Measurements from ENCODE around the gene GRIK4.

GRIK4 gene

GRCh38 chr11:120708511-120709183 lies 197.1 kb downstream of the GRIK4 start:
- Histone ChIP-seq H3K4me1 (ENCODE audit: control insufficient read depth, low read length) (peaks cover 35% of the 10 kb centered on the region), H3K79me2 (ENCODE audit: control insufficient read depth, low read length) (no peaks in the 10 kb centered on the region), H3F3A (ENCODE audit: control insufficient read depth, insufficient read depth) (peaks cover 12% of the 10 kb centered on the region), H3K36me3 (ENCODE audit: control insufficient read depth, low read length) (peaks cover 7% of the 10 kb centered on the region; the same call in 1 of the 2 replicates), H3K9me3 (ENCODE audit: control insufficient read depth, insufficient read depth, low read length) (peaks cover 16% of the 10 kb centered on the region), H3K27ac (ENCODE audit: low read depth, low read length) (no peak overlapping the region), H3K4me3 (ENCODE audit: low read length) (no peak overlapping the region), H3K9me2 (replicated peaks; ENCODE audit: control insufficient read depth, low read length) (no peaks in the 10 kb centered on the region), H3K4me2 (ENCODE audit: low read length) (no peak overlapping the region), H4K20me1 (ENCODE audit: control insufficient read depth, insufficient read depth, low read depth, low read length) (no peaks in the 10 kb centered on the region), H3K27me3 (ENCODE audit: control insufficient read depth, low read length) (no peaks in the 10 kb centered on the region)
- no peak for TF ChIP-seq EZH2phosphoT487 (IDR thresholded peaks at IDR 0.05; ENCODE audit: borderline replicate concordance, low read length)
- TF ChIP-seq CTCF (IDR thresholded peaks at IDR 0.05; ENCODE audit: low read depth, low read length, poor library complexity, severe bottlenecking), result no peak

GRCh38 chr11:120709808-120710207 lies 198.3 kb downstream of the GRIK4 start:
- Histone ChIP-seq H3K4me2 (ENCODE audit: low read length) (no peak overlapping the region), H4K20me1 (ENCODE audit: control insufficient read depth, insufficient read depth, low read depth, low read length) (no peaks in the 10 kb centered on the region), H3K79me2 (ENCODE audit: control insufficient read depth, low read length) (no peaks in the 10 kb centered on the region), H3K4me1 (ENCODE audit: control insufficient read depth, low read length) (peaks cover 35% of the 10 kb centered on the region), H3K27ac (ENCODE audit: low read depth, low read length) (no peak overlapping the region), H3K36me3 (ENCODE audit: control insufficient read depth, low read length) (peaks cover 2% of the 10 kb centered on the region; the same call in 1 of the 2 replicates), H3K9me3 (ENCODE audit: control insufficient read depth, insufficient read depth, low read length) (peaks cover 14% of the 10 kb centered on the region), H3K4me3 (ENCODE audit: low read length) (no peak overlapping the region), H3K9me2 (replicated peaks; ENCODE audit: control insufficient read depth, low read length) (no peaks in the 10 kb centered on the region), H3K27me3 (ENCODE audit: control insufficient read depth, low read length) (no peaks in the 10 kb centered on the region), H3F3A (ENCODE audit: control insufficient read depth, insufficient read depth) (0 out of 2 replicates have a peak, but pooled peaks cover 2% of the 10 kb centered on the region)
- no peak for TF ChIP-seq CTCF (IDR thresholded peaks at IDR 0.05; ENCODE audit: low read depth, low read length, poor library complexity, severe bottlenecking)
- no peak for TF ChIP-seq EZH2phosphoT487 (IDR thresholded peaks at IDR 0.05; ENCODE audit: borderline replicate concordance, low read length)

- no peaks in the 10 kb centered on the region for H3K79me2 ChIP-seq (ENCODE audit: control insufficient read depth, low read length)
- H3K4me3 ChIP-seq (ENCODE audit: low read length), result no peak overlapping the region
- no peaks in the 10 kb centered on the region for H3K9me2 ChIP-seq (replicated peaks; ENCODE audit: control insufficient read depth, low read length)
- H3K9me3 ChIP-seq (ENCODE audit: control insufficient read depth, insufficient read depth, low read length), result peaks cover 6% of the 10 kb centered on the region; the same call in 1 of the 2 replicates
- no peaks in the 10 kb centered on the region for H3K36me3 ChIP-seq (ENCODE audit: control insufficient read depth, low read length)
- H4K20me1 ChIP-seq (ENCODE audit: control insufficient read depth, insufficient read depth, low read depth, low read length), result no peaks in the 10 kb centered on the region
- no peak overlapping the region for H3K4me2 ChIP-seq (ENCODE audit: low read length)
- TF ChIP-seq EZH2phosphoT487 (IDR thresholded peaks at IDR 0.05; ENCODE audit: borderline replicate concordance, low read length), result no peak
- H3K4me1 ChIP-seq (ENCODE audit: control insufficient read depth, low read length), result peaks cover 36% of the 10 kb centered on the region
- no peaks in the 10 kb centered on the region for H3F3A ChIP-seq (ENCODE audit: control insufficient read depth, insufficient read depth)
- H3K27ac ChIP-seq (ENCODE audit: low read depth, low read length), result no peak overlapping the region
- no peaks in the 10 kb centered on the region for H3K27me3 ChIP-seq (ENCODE audit: control insufficient read depth, low read length)
Observed at GRCh38 chr11:120710354-120711131, 199.0 kb downstream of the GRIK4 start.

GRCh38 chr11:120712014-120712413 lies 200.5 kb downstream of the GRIK4 start:
- no peaks in the 10 kb centered on the region for H3K79me2 ChIP-seq (ENCODE audit: control insufficient read depth, low read length)
- H3K4me1 ChIP-seq (ENCODE audit: control insufficient read depth, low read length), result peaks cover 40% of the 10 kb centered on the region
- H3K9me3 ChIP-seq (ENCODE audit: control insufficient read depth, insufficient read depth, low read length), result no peaks in the 10 kb centered on the region
- TF ChIP-seq CTCF (IDR thresholded peaks at IDR 0.05; ENCODE audit: low read depth, low read length, poor library complexity, severe bottlenecking) (no peak), EZH2phosphoT487 (IDR thresholded peaks at IDR 0.05; ENCODE audit: borderline replicate concordance, low read length) (no peak)
- no peak overlapping the region for H3K4me3 ChIP-seq (ENCODE audit: low read length)
- no peaks in the 10 kb centered on the region for H3K27me3 ChIP-seq (ENCODE audit: control insufficient read depth, low read length)
- no peak overlapping the region for H3K4me2 ChIP-seq (ENCODE audit: low read length)
- H4K20me1 ChIP-seq (ENCODE audit: control insufficient read depth, insufficient read depth, low read depth, low read length), result no peaks in the 10 kb centered on the region
- H3K36me3 ChIP-seq (ENCODE audit: control insufficient read depth, low read length), result no peaks in the 10 kb centered on the region
- no peaks in the 10 kb centered on the region for H3K9me2 ChIP-seq (replicated peaks; ENCODE audit: control insufficient read depth, low read length)
- no peaks in the 10 kb centered on the region for H3F3A ChIP-seq (ENCODE audit: control insufficient read depth, insufficient read depth)
- no peak overlapping the region for H3K27ac ChIP-seq (ENCODE audit: low read depth, low read length)

All from DOHH2 (cell line).